H1 (cell line): Measurements from ENCODE around the gene TNPO2. TPM values are rescaled to one million over a fixed set of nuclear protein-coding genes. Genes with fewer than 3 reads are reported as not detected.

Experiments
- CTCF ChIA-PET: fragments of 300-600 bp; sonication (Branson Sonifier 250); formaldehyde crosslinking; loops from one replicate; lab custom pipeline; 2021; ENCODE audit not compliant: partially characterized antibody; lab: Charles Lee
- POLR2A ChIA-PET: fragments of 300-600 bp; sonication (Branson Sonifier 250); formaldehyde crosslinking; loops from one replicate; lab custom pipeline; 2021; ENCODE audit warnings: inconsistent platforms; ENCODE audit not compliant: partially characterized antibody; lab: Charles Lee
- DNase-seq, 2 experiments: peaks; one replicate each; pipeline versions ENCODE4 v3.0.0 to v3.0.0-alpha.2; 2010 to 2022; ENCODE audit warnings: low spot score in 2 of 2, low read depth in 1 of 2, mixed read lengths in 1 of 2
- FAIRE-seq: peaks from 2 replicates; lab custom pipeline; 2011; peaks lifted over from hg19 to GRCh38; lab: Jason Lieb, UNC
- H2AFZ ChIP-seq: 2 replicates; pipeline ENCODE4 v1.8.1; 2012; ENCODE audit warnings: low read length, inconsistent platforms
- H2AK5ac ChIP-seq: 2 replicates; pipeline ENCODE4 v1.6.1; 2013; ENCODE audit warnings: low read depth, low read length
- H2BK120ac ChIP-seq: replicated peaks from 2 replicates; pipeline ENCODE3; 2013; ENCODE audit warnings: low read depth, low read length, inconsistent platforms
- H2BK12ac ChIP-seq: 2 replicates; pipeline ENCODE4 v1.6.1; 2013; ENCODE audit warnings: low read depth, low read length
- H2BK15ac ChIP-seq: 2 replicates; pipeline ENCODE4 v1.6.1; 2013; ENCODE audit warnings: low read length
- H2BK20ac ChIP-seq: 2 replicates; pipeline ENCODE4 v1.6.1; 2013; ENCODE audit warnings: low read length
- H2BK5ac ChIP-seq: 2 replicates; pipeline ENCODE4 v1.6.1; 2013; ENCODE audit warnings: low read depth, low read length
- H3K14ac ChIP-seq: 2 replicates; pipeline ENCODE4 v1.6.1; 2013; ENCODE audit warnings: inconsistent platforms; ENCODE audit not compliant: insufficient read length
- H3K18ac ChIP-seq: 2 replicates; pipeline ENCODE4 v1.6.1; 2013; ENCODE audit warnings: low read length; ENCODE audit errors: extremely low read depth
- H3K23ac ChIP-seq: 2 replicates; pipeline ENCODE4 v1.6.1; 2013; ENCODE audit warnings: inconsistent platforms; ENCODE audit not compliant: insufficient read length
- H3K23me2 ChIP-seq: 2 replicates; pipeline ENCODE4 v1.6.1; 2013; ENCODE audit warnings: low read depth, low read length
- H3K27ac ChIP-seq: 2 replicates; pipeline ENCODE4 v1.6.1; 2011; ENCODE audit warnings: low read depth, low read length, inconsistent platforms
- H3K27me3 ChIP-seq, 4 experiments: replicated peaks in 1 of 4; 1 replicate in 1 of 4; 2 replicates in 3 of 4; pipeline versions ENCODE4 v1.6.1 to v1.8.1; 2011 to 2013; ENCODE audit warnings: low read length in 3 of 4, mild to moderate bottlenecking in 3 of 4, inconsistent platforms in 2 of 4, mixed read lengths in 2 of 4, moderate library complexity in 1 of 4; ENCODE audit not compliant: control insufficient read depth in 3 of 4, insufficient read depth in 3 of 4; ENCODE audit errors: extremely low read depth in 1 of 4
- H3K36me3 ChIP-seq, 4 experiments: 2 replicates each; pipeline versions ENCODE4 v1.6.1 to v1.8.1; 2011 to 2013; ENCODE audit warnings: mild to moderate bottlenecking in 4 of 4, low read length in 3 of 4, moderate library complexity in 2 of 4, control low read depth in 1 of 4, inconsistent platforms in 1 of 4; ENCODE audit not compliant: insufficient read depth in 4 of 4, control insufficient read depth in 2 of 4
- H3K4ac ChIP-seq: replicated peaks from 2 replicates; pipeline ENCODE3; 2013; ENCODE audit warnings: low read length, low read depth, mixed read lengths, inconsistent platforms; ENCODE audit not compliant: insufficient read length
- H3K4me1 ChIP-seq, 4 experiments: replicated peaks in 1 of 4; 1 replicate in 1 of 4; 2 replicates in 3 of 4; pipeline versions ENCODE4 v1.6.1 to v1.8.1; 2011 to 2013; ENCODE audit warnings: low read length in 3 of 4, inconsistent platforms in 2 of 4, mixed read lengths in 1 of 4; ENCODE audit not compliant: insufficient read depth in 4 of 4, control insufficient read depth in 3 of 4
- H3K4me2 ChIP-seq, 2 experiments: 2 replicates each; pipeline versions ENCODE4 v1.6.1 to v1.8.1; 2011 to 2013; ENCODE audit warnings: low read depth in 2 of 2, low read length in 2 of 2, control low read depth in 1 of 2, inconsistent platforms in 1 of 2, mild to moderate bottlenecking in 1 of 2; ENCODE audit not compliant: insufficient read depth in 1 of 2
- H3K4me3 ChIP-seq, 4 experiments: fragments of 200-600, 300-600 bp in 1 of 4; sonication (generic), shearing (Covaris generic), sonication (Bioruptor Twin) in 1 of 4; 2 replicates each; pipeline versions ENCODE4 v1.5.1 to v1.8.1; 2011 to 2016; ENCODE audit warnings: low read length in 4 of 4, low read depth in 3 of 4, control low read depth in 2 of 4, inconsistent platforms in 2 of 4, mild to moderate bottlenecking in 2 of 4, mixed read lengths in 1 of 4, moderate library complexity in 1 of 4; ENCODE audit not compliant: insufficient read depth in 2 of 4; ENCODE audit errors: extremely low read depth in 1 of 4
- H3K56ac ChIP-seq: replicated peaks from 2 replicates; pipeline ENCODE3; 2013; ENCODE audit warnings: low read depth, mild to moderate bottlenecking, mixed read lengths, low read length, inconsistent platforms; ENCODE audit not compliant: insufficient read length
- H3K79me1 ChIP-seq: 2 replicates; pipeline ENCODE4 v1.6.1; 2013; ENCODE audit warnings: low read depth, low read length, control low read depth
- H3K79me2 ChIP-seq, 2 experiments: 2 replicates each; pipeline versions ENCODE4 v1.6.1 to v1.8.1; 2012 to 2013; ENCODE audit warnings: low read length in 2 of 2, mild to moderate bottlenecking in 2 of 2, inconsistent platforms in 1 of 2; ENCODE audit not compliant: insufficient read depth in 2 of 2, control insufficient read depth in 1 of 2
- H3K9ac ChIP-seq, 4 experiments: replicated peaks in 1 of 4; 1 replicate in 1 of 4; 2 replicates in 3 of 4; pipeline versions ENCODE4 v1.6.1 to v1.8.1; 2011 to 2013; ENCODE audit warnings: low read depth in 3 of 4, low read length in 3 of 4, control low read depth in 2 of 4, mild to moderate bottlenecking in 2 of 4, moderate library complexity in 2 of 4, inconsistent platforms in 1 of 4; ENCODE audit errors: extremely low read depth in 1 of 4
- H3K9me3 ChIP-seq, 2 experiments: 2 replicates each; pipeline versions ENCODE4 v1.6.1 to v1.8.1; 2012 to 2013; ENCODE audit warnings: mild to moderate bottlenecking in 2 of 2, moderate library complexity in 2 of 2, control low read depth in 1 of 2, inconsistent platforms in 1 of 2, low read depth in 1 of 2, low read length in 1 of 2, mixed read lengths in 1 of 2; ENCODE audit not compliant: insufficient read depth in 2 of 2
- H4K20me1 ChIP-seq, 2 experiments: replicated peaks in 1 of 2; 2 replicates each; pipeline versions ENCODE3 to v1.8.1; 2011 to 2013; ENCODE audit warnings: inconsistent platforms in 2 of 2, low read length in 2 of 2, mild to moderate bottlenecking in 1 of 2; ENCODE audit not compliant: insufficient read depth in 2 of 2, control insufficient read depth in 1 of 2
- H4K5ac ChIP-seq: 2 replicates; pipeline ENCODE4 v1.6.1; 2013; ENCODE audit warnings: low read length, low read depth, mixed read lengths, inconsistent platforms; ENCODE audit not compliant: insufficient read length
- H4K8ac ChIP-seq: 2 replicates; pipeline ENCODE4 v1.8.0; 2013; ENCODE audit warnings: mild to moderate bottlenecking, moderate library complexity, low read length, inconsistent platforms; ENCODE audit not compliant: insufficient read depth; ENCODE audit errors: extremely low read depth
- H4K91ac ChIP-seq: replicated peaks from 2 replicates; pipeline ENCODE3; 2013; ENCODE audit warnings: low read length, mixed read lengths, inconsistent platforms; ENCODE audit not compliant: insufficient read length
- CHD2 ChIP-seq: IDR thresholded peaks from 2 replicates; pipeline ENCODE4 v1.6.1; 2012; ENCODE audit warnings: low read length, improper control_type of control experiment
- CTBP2 ChIP-seq: IDR thresholded peaks from 2 replicates; pipeline ENCODE4 v1.7.0; 2011; ENCODE audit warnings: borderline replicate concordance, mild to moderate bottlenecking, moderate library complexity, mixed read lengths, low read length; ENCODE audit not compliant: insufficient read depth, insufficient read length
- PHF8 ChIP-seq: fragments of 200-600 bp; sonication (generic); conservative IDR thresholded peaks from 2 replicates; pipeline ENCODE4 v1.7.1; 2012; ENCODE audit warnings: low read depth, mild to moderate bottlenecking, inconsistent platforms, low read length, moderate library complexity
- POLR2A ChIP-seq, 2 experiments: IDR thresholded peaks; 1 replicate in 1 of 2; 2 replicates in 1 of 2; pipeline ENCODE4 v1.6.1; 2011; ENCODE audit warnings: low read depth in 2 of 2, low read length in 2 of 2, mild to moderate bottlenecking in 2 of 2; ENCODE audit errors: control extremely low read depth in 1 of 2
- RNF2 ChIP-seq: fragments of 200-900, 300-1000 bp; sonication (generic); IDR thresholded peaks from 2 replicates; pipeline ENCODE4 v1.7.1; 2016; ENCODE audit warnings: borderline replicate concordance, low read depth, mild to moderate bottlenecking, antibody characterized with exemption, low read length; ENCODE audit not compliant: poor library complexity, severe bottlenecking; ENCODE audit errors: missing control alignments
- SAP30 ChIP-seq: fragments of 300-600 bp; sonication (generic); IDR thresholded peaks from 2 replicates; pipeline ENCODE4 v1.7.1; 2012; ENCODE audit warnings: low read length, moderate library complexity, mild to moderate bottlenecking, inconsistent platforms; ENCODE audit not compliant: insufficient read depth, insufficient replicate concordance
- SIRT6 ChIP-seq: IDR thresholded peaks from one replicate; pipeline ENCODE4 v1.7.1; 2012; ENCODE audit warnings: low read length, inconsistent platforms
- SIX5 ChIP-seq: IDR thresholded peaks from 2 replicates; pipeline ENCODE4 v1.6.1; 2011; ENCODE audit warnings: mild to moderate bottlenecking, low read depth, low read length
- SP1 ChIP-seq: IDR thresholded peaks from 2 replicates; pipeline ENCODE4 v1.6.1; 2011; ENCODE audit warnings: low read depth, low read length
- TAF7 ChIP-seq: optimal IDR thresholded peaks from 2 replicates; pipeline ENCODE3; 2011; ENCODE audit warnings: low read depth, mild to moderate bottlenecking, inconsistent platforms, low read length, moderate library complexity, borderline replicate concordance
- WGBS, 2 experiments: shearing (Covaris generic) in 1 of 2; methylation state at CpG; one replicate each; pipeline versions ENCODE4 v1.1.6 to v1.1.7; 2013 to 2015; ENCODE audit warnings: low lambda C conversion rate in 2 of 2, mixed read lengths in 2 of 2, inconsistent platforms in 1 of 2, low coverage in 1 of 2, missing lambda C conversion rate in 1 of 2; ENCODE audit not compliant: insufficient replicate concordance in 2 of 2, insufficient coverage in 1 of 2, insufficient read length in 1 of 2; ENCODE audit errors: extremely low coverage in 1 of 2, missing lambda C conversion rate in 1 of 2; 5-methylcytosine and 5-hydroxymethylcytosine counted together
- polyA plus RNA-seq, 7 experiments: library from polyadenylated mRNA; depleted of rRNA in 3 of 7; stranded (reverse) in 5 of 7; unstranded in 2 of 7; fragments of >200 nt in 5 of 7; fragments of 200-250 nt in 2 of 7; gene quantifications; 1 replicate in 5 of 7; 2 replicates in 1 of 7; 4 replicates in 1 of 7; pipeline versions ENCODE4 v1.2.1 to v1.2.3, GENCODE V29; 2011 to 2013; ENCODE audit warnings: missing spikeins in 2 of 7, mixed read lengths in 2 of 7
- total RNA-seq: library from RNA; stranded (reverse); fragmentation: NEBNext Ultra II Directional; extraction: Animal tissue kit (Norgen Biotek cat#: 25700); gene quantifications from 2 replicates; pipeline ENCODE4 v1.2.1, GENCODE V29; 2021
- TF ChIP-seq, protein P1 (sequence below): IDR thresholded peaks from 2 replicates; pipeline ENCODE4 v1.6.1; 2012; ENCODE audit warnings: low read length, inconsistent platforms

TNPO2 gene
- total and polyA plus RNA-seq, 2 of the 8 experiments (the other 6 are each of a cell fraction or from before 2014, with no cell fraction given): 112 to 121 TPM

DNA sequence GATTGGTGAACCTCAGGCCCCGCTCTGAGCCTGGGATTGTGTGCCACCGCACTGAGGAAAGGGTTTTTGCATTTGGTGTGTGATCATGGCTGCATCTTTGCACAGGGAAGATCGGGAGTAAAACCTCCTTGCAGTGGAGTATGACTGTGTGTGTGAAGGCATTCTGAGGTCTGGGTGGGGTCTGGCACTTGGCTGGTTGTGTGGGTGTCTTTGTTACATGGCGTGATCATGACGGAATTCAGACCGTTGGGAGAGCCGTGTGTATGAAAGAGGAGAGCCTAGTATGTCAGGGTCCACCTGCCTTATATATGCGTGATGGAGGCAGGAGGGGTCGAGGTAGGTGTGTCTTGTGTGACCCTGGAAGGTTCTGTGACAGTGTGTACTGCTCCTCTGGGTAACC, 27.1 kb upstream of the TNPO2 start:
- Histone ChIP-seq H4K8ac (no peak overlapping the region), H3K23me2 (peaks cover 8% of the 10 kb centered on the region), H2BK12ac (peak overlapping the region; percentile 60; the same call in 1 of the 2 replicates), H3K56ac (no peak overlapping the region), H2AK5ac (peak overlapping the region; percentile 86; the same call in 1 of the 2 replicates), H2BK15ac (no peak overlapping the region; the same call in none of the 2 replicates), H3K18ac (peak overlapping the region; percentile 60), H3K27me3 (no peaks in the 10 kb centered on the region; a peak in 3 of 7 replicates), H3K9me3 (no peaks in the 10 kb centered on the region), H4K20me1 (peaks cover 0 to 2% of the 10 kb centered on the region in 2 experiments), H3K27ac (no peak overlapping the region), H3K79me1 (no peaks in the 10 kb centered on the region), H2BK20ac (0 out of 2 replicates have a peak overlapping the region, but pooled peaks have one; percentile 5), H3K79me2 (no peaks in the 10 kb centered on the region), H2BK5ac (no peak overlapping the region), H3K9ac (no peak overlapping the region; a peak in 1 of 7 replicates), H3K4me2 (peak overlapping the region in 1 of 2 experiments; percentile 74; a peak in 1 of 4 replicates), H3K36me3 (peaks cover 0 to 11% (median 7%) of the 10 kb centered on the region in 4 experiments; a peak in 6 of 8 replicates), H4K91ac (no peak overlapping the region), H4K5ac (no peak overlapping the region), H3K4me1 (peaks cover 0 to 10% (median 4%) of the 10 kb centered on the region in 4 experiments; a peak in 4 of 7 replicates), H3K4ac (no peak overlapping the region), H2BK120ac (no peak overlapping the region), H2AFZ (no peak overlapping the region), H3K23ac (no peak overlapping the region), H3K14ac (no peak overlapping the region), H3K4me3 (no peak overlapping the region)
- ChIA-PET POLR2A (interaction anchor here (1.4 to 10.3 kb wide), 6 partner anchors 13 to 54 kb away, joined by 4 to 104 read pairs (median 23); partner anchors contain the start of genes FBXW9, GET3, TNPO2 and TRIR), CTCF (interaction anchor here (1.7 to 4.8 kb wide), 2 partner anchors 11 to 33 kb away, joined by 3 to 56 read pairs; no protein-coding TSS in a partner anchor)
- DNase-seq (no peak), FAIRE-seq (no peak)
- WGBS, 2 experiments: 88% methylated on average over 9 of the region's 9 CpGs; no CpG with 5 or more reads in 1 of the 2 experiments
- no peak for TF ChIP-seq SIRT6
- no peak for TF ChIP-seq PHF8
- TF ChIP-seq CTBP2: no peak
- TF ChIP-seq SIX5: no peak
- no peak for TF ChIP-seq SAP30
- no peak for TF ChIP-seq POLR2A (IDR thresholded peaks at IDR 0.05; ENCODE audit: control extremely low read depth in 1 of 2, low read depth in 2 of 2, low read length in 2 of 2)
- no peak for TF ChIP-seq SP1
- TF ChIP-seq TAF7: no peak
- no peak for TF ChIP-seq CHD2
- TF ChIP-seq, protein P1, sequence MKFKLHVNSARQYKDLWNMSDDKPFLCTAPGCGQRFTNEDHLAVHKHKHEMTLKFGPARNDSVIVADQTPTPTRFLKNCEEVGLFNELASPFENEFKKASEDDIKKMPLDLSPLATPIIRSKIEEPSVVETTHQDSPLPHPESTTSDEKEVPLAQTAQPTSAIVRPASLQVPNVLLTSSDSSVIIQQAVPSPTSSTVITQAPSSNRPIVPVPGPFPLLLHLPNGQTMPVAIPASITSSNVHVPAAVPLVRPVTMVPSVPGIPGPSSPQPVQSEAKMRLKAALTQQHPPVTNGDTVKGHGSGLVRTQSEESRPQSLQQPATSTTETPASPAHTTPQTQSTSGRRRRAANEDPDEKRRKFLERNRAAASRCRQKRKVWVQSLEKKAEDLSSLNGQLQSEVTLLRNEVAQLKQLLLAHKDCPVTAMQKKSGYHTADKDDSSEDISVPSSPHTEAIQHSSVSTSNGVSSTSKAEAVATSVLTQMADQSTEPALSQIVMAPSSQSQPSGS: no peak
- TF ChIP-seq RNF2: no peak
